Testis (tissue), 3 donors: Measurements from ENCODE around the gene SPESP1. TPM values are rescaled to one million over a fixed set of nuclear protein-coding genes. Genes with fewer than 3 reads are reported as not detected.

Experiments used
- DNase-seq: peaks from one replicate; pipeline ENCODE4 v3.0.0-alpha.2; 2019
- H3K27ac ChIP-seq, 2 donors: fragments of 200-600 bp; sonication (generic); one replicate each; pipeline ENCODE4 v1.5.1; 2019
- H3K27me3 ChIP-seq: fragments of 200-600 bp; sonication (generic); one replicate; pipeline ENCODE4 v1.5.1; 2019
- H3K36me3 ChIP-seq: fragments of 200-600 bp; sonication (generic); one replicate; pipeline ENCODE4 v1.5.1; 2017; ENCODE audit warnings: low read depth; ENCODE audit errors: missing control alignments
- H3K4me1 ChIP-seq: fragments of 200-600 bp; sonication (generic); one replicate; pipeline ENCODE4 v1.5.1; 2019
- H3K4me3 ChIP-seq, 2 donors: fragments of 200-600 bp; sonication (generic); one replicate each; pipeline ENCODE4 v1.5.1; 2017 to 2019
- H3K9me3 ChIP-seq: fragments of 200-600 bp; sonication (generic); one replicate; pipeline ENCODE4 v1.5.1; 2017
- CTCF ChIP-seq, 3 experiments: fragments of 450-650 bp in 2 of 3; fragments of 200-600 bp in 1 of 3; sonication (generic) in 1 of 3; IDR thresholded peaks; one replicate each; pipeline ENCODE4 v1.5.1; 2016 to 2019; ENCODE audit warnings: antibody characterized with exemption in 3 of 3, mild to moderate bottlenecking in 2 of 3, moderate library complexity in 1 of 3
- POLR2A ChIP-seq: fragments of 450-650 bp; IDR thresholded peaks from one replicate; pipeline ENCODE4 v1.6.1; 2017; ENCODE audit warnings: antibody characterized with exemption, mild to moderate bottlenecking, moderate library complexity
- WGBS, 2 donors: methylation state at CpG; one replicate each; pipeline ENCODE4 v1.1.5; 2018; 5-methylcytosine and 5-hydroxymethylcytosine counted together
- intact Hi-C: fragments of 100-400 bp; cut with DNase I; formaldehyde crosslinking; loops from one replicate; pipeline ENCODE4 v1.15.1; 2023; ENCODE audit warnings: low total_unique reads
- polyA plus RNA-seq: library from polyadenylated mRNA; stranded (reverse); fragments of 350-450 nt; fragmentation: Illumina TruSeq; extraction: RNeasy Lipid Tissue Mini Kit (QIAGEN cat#74804); gene quantifications from one replicate; pipeline ENCODE4 v1.2.3, GENCODE V29; 2014; ENCODE audit warnings: low read depth, low replicate concordance; ENCODE audit not compliant: insufficient read depth
- total RNA-seq, 2 donors: library from RNA; depleted of rRNA; stranded (reverse); fragments of >200 nt; gene quantifications; one replicate each; pipeline ENCODE4 v1.2.3, GENCODE V29; 2016

The SPESP1 gene
- total and polyA plus RNA-seq, 3 donors from 2014 or later: 50.4 to 67.6 (median 67.1) TPM

DNA sequence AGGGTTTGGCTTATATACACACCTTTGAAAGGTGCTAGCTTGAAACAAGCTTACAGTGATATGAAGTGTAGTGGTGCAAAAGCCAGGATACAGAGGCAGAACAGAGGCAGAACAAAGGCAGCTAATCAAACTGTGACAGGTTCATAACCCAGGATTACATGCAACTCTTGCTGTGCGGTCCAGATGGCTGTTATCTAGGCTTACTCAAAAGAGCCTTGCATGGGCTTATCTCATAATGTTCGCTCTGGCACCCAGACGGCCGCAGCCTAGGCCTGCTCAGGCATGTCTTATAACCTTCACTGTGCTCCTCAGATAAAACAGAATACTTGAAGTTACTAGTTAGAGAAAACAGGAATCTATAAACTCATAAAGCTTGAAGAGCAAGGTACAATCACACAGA, 61.4 kb downstream of the SPESP1 start:
- Histone ChIP-seq H3K4me3 (no peak overlapping the region), H3K4me1 (peaks cover 39% of the 10 kb centered on the region), H3K36me3 (no peaks in the 10 kb centered on the region), H3K27ac (peak overlapping the region; percentile 48 to 71), H3K9me3 (no peaks in the 10 kb centered on the region), H3K27me3 (no peaks in the 10 kb centered on the region)
- peak; percentile 88 for DNase-seq
- TF ChIP-seq CTCF (IDR thresholded peaks at IDR 0.05) (no peak), POLR2A (no peak)
- 37 to 62% methylated on average over 4 of the region's 4 CpGs for WGBS, 2 donors
- intact Hi-C loops: no loop called here

DNA sequence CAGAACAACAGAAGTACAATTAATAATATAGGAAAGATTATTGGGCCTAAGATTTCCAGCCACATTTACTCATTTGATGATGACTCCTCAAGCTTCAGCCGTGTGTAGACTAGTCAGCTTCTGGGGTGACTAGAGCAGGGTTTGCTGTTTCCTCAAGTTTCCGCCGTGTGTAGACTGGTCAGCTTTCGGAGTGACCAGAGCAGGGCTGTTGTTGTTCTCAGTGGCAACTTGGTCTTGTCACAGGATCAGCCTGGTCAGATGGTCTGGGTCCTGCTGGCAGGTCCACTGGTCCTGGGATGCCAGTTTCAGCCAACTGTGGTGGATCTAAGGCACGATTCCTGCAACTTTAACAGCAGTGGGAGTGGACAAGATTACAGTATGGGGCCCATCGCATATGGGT, 62.4 kb downstream of the SPESP1 start:
- no peak for DNase-seq
- Histone ChIP-seq H3K4me1 (peaks cover 39% of the 10 kb centered on the region), H3K4me3 (no peak overlapping the region), H3K27ac (peak overlapping the region; percentile 48 to 71), H3K27me3 (no peaks in the 10 kb centered on the region), H3K9me3 (no peaks in the 10 kb centered on the region), H3K36me3 (no peaks in the 10 kb centered on the region)
- 91 to 92% methylated on average over 6 of the region's 6 CpGs for WGBS, 2 donors
- no peak for TF ChIP-seq CTCF (IDR thresholded peaks at IDR 0.05)
- TF ChIP-seq POLR2A: no peak
- intact Hi-C loops: no loop called here

DNA sequence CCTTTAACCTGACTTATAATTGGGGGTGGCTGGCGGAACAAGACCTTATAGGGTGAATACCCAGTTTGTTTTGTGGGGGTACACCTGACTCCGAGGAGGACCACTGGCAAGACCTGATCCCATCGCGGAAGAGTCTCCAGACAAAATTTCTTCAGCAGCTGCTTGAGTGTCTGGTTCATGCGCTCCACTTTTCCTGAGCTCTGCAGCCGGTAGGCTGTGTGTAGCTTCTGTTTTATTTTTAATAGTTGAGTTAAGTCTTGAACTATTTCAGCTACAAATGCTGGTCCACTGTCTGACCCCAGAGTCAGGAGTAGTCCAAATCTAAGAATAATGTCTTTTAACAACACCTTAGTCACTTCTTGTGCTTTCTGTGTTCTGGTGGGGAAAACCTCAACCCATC, 63.0 kb downstream of the SPESP1 start:
- no peak for TF ChIP-seq CTCF (IDR thresholded peaks at IDR 0.05)
- TF ChIP-seq POLR2A: no peak
- Histone ChIP-seq H3K4me1 (peaks cover 39% of the 10 kb centered on the region), H3K9me3 (no peaks in the 10 kb centered on the region), H3K27me3 (no peaks in the 10 kb centered on the region), H3K27ac (peak overlapping the region; percentile 48 to 71), H3K36me3 (no peaks in the 10 kb centered on the region), H3K4me3 (no peak overlapping the region)
- intact Hi-C loops: no loop called here
- DNase-seq: no peak
- WGBS, 2 donors: 93 to 94% methylated on average over 6 of the region's 6 CpGs

- intact Hi-C loops: no loop called here
- no peak for DNase-seq
- no peaks in the 10 kb centered on the region for H3K36me3 ChIP-seq
- no peak overlapping the region for H3K27ac ChIP-seq
- no peak overlapping the region for H3K4me3 ChIP-seq
- WGBS, 2 donors: 71 to 89% methylated on average over 1 to 2 of the region's 2 CpGs
- H3K27me3 ChIP-seq: no peaks in the 10 kb centered on the region
- TF ChIP-seq CTCF (IDR thresholded peaks at IDR 0.05) (no peak), POLR2A (no peak)
- no peaks in the 10 kb centered on the region for H3K9me3 ChIP-seq
- H3K4me1 ChIP-seq: peaks cover 39% of the 10 kb centered on the region
Observed at GRCh38 chr15:68994149-68994548, 63.8 kb downstream of the SPESP1 start.

DNA sequence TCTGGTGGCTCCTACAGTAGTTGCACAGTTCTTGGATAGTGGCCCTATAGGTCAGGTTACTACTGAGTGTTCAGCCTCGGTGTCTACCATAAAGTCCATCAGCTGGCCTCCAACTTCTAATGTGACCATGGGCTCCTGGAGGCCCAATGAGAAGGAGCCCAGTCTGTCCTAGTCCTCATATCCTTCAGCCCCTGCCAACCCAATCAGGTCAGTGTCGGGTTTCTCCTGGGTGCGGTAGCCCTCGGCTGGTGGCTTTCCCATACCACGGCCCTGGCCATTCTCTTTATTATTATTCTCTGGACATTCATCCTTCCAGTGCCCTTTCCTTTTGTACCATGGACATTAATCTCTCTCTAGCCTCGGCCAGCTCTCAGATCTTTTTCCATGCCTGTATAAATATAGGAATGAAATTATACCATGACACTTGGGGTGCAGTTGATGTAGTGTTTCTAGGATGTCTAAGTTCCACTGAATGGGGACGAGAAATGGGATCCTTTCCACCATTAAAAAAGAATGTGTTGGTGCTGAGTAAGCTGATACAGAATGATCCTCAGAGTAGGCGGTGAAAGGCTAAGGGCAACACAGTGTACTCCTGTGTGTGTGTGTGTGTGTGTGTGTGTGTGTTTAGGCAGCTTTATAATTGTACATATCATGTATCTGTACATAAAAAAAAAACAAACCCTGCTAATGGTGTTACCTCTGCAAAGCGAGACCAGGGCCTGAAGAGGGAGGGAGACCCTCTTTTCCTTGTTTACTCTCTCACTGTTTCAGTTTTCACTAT, 64.8 kb downstream of the SPESP1 start:
- Histone ChIP-seq H3K4me3 (no peak overlapping the region), H3K4me1 (peaks cover 34% of the 10 kb centered on the region), H3K27me3 (no peaks in the 10 kb centered on the region), H3K36me3 (no peaks in the 10 kb centered on the region), H3K9me3 (no peaks in the 10 kb centered on the region), H3K27ac (no peak overlapping the region)
- intact Hi-C loops: no loop called here
- WGBS, 2 donors: 90 to 92% methylated on average over 9 of the region's 9 CpGs
- DNase-seq: no peak
- TF ChIP-seq CTCF (IDR thresholded peaks at IDR 0.05) (no peak), POLR2A (no peak)
